ENCODE results near the gene ADGRD2. TPM values are rescaled to one million over a fixed set of nuclear protein-coding genes. Genes with fewer than 3 reads are reported as not detected.

ADGRD2 gene
- total RNA-seq, 4 donors from 2014 or later: 0.35 TPM; not detected in 3

DNA sequence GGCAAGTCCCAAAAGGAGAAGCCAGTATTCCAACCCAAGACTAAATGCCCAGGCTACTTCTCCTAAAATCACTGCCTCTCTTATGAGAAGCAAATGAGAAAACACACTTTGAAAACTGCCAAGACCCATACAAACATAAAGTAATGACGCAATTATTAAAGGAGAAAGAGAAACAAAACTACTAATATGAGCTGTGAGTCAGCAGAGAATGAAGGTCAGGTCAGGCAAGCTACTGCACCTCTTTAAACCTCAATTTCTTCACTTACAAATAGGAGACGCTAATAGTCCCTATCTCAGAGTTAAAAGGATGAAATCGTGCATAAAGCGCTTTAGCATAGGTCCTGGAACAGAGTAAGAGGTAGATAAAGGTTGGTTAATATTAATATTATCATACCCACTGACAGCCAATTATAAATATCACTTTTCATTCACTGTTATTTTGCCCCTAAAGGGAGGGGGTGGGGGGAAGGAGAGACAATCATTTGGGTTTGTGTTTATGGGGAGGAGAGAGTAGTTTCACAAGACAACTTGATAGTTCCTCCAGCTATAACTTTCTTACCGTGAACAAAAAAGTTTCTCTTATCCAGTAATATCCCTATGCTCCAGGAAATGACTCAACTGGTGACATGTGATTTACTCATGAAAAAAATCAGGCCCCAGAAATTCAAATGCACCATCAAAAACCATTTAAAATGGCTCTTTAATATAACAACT, 38.6 kb upstream of the ADGRD2 start:
- no peak for TF ChIP-seq POLR2A (IDR thresholded peaks at IDR 0.05)
- TF ChIP-seq, protein P1, sequence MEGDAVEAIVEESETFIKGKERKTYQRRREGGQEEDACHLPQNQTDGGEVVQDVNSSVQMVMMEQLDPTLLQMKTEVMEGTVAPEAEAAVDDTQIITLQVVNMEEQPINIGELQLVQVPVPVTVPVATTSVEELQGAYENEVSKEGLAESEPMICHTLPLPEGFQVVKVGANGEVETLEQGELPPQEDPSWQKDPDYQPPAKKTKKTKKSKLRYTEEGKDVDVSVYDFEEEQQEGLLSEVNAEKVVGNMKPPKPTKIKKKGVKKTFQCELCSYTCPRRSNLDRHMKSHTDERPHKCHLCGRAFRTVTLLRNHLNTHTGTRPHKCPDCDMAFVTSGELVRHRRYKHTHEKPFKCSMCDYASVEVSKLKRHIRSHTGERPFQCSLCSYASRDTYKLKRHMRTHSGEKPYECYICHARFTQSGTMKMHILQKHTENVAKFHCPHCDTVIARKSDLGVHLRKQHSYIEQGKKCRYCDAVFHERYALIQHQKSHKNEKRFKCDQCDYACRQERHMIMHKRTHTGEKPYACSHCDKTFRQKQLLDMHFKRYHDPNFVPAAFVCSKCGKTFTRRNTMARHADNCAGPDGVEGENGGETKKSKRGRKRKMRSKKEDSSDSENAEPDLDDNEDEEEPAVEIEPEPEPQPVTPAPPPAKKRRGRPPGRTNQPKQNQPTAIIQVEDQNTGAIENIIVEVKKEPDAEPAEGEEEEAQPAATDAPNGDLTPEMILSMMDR (IDR thresholded peaks at IDR 0.05): no peak
- no peak for DNase-seq
- Histone ChIP-seq H3K4me3 (no peak overlapping the region), H3K36me3 (peaks cover 0 to 77% (median 17%) of the 10 kb centered on the region in 3 donors), H3K4me1 (peaks cover 0 to 46% (median 9%) of the 10 kb centered on the region in 3 donors), H3K27me3 (no peaks in the 10 kb centered on the region), H3K9me3 (no peaks in the 10 kb centered on the region), H3K27ac (no peak overlapping the region)
- WGBS, 2 donors: 55 to 64% methylated on average over 5 of the region's 5 CpGs
- intact Hi-C loops (cut with DNase I): no loop called here

DNA sequence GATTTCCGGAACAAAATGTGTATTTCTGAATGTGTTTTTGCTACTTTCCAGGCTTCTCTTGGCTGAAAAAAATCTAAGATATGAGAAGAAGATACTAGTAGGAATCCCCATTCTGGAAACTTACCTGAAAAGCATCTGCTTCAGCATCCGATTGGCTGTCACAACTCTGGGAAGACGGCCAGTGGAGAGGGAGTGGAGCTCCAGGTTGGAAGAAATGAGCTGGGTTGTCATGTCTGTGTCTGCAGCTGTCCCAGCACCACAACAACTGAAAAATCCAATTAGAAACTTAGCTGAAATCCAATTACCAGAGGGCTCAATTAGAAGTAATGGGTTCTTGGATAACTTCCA, 38.0 kb upstream of the ADGRD2 start:
- intact Hi-C loops (cut with DNase I): no loop called here
- Histone ChIP-seq H3K27ac (no peak overlapping the region), H3K9me3 (no peaks in the 10 kb centered on the region), H3K36me3 (peaks cover 0 to 72% (median 17%) of the 10 kb centered on the region in 3 donors), H3K27me3 (no peaks in the 10 kb centered on the region), H3K4me3 (no peak overlapping the region), H3K4me1 (peaks cover 0 to 46% (median 9%) of the 10 kb centered on the region in 3 donors)
- 60 to 61% methylated on average over 3 of the region's 3 CpGs for WGBS, 2 donors
- TF ChIP-seq, protein P1 (IDR thresholded peaks at IDR 0.05): no peak
- TF ChIP-seq POLR2A (IDR thresholded peaks at IDR 0.05): no peak
- DNase-seq: no peak

DNA sequence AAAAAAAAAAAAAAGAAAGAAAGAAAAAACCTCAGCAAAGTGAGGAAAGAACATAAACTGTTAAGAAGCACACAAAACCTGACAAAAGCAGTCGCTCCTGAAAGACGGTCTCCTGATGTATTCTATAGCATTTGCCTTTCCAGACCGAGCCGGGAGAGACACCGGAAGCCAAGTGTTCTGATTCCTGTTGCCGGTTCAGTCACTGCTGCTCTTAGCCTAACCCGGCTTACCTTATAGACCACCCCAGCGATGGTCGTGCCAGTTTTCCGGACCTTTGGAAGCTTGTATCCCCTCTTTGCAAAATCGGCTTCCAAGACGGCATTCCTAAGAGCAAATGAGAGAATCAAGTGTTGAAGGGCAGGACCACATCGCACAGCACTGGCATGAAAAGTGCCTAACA, 35.6 kb upstream of the ADGRD2 start:
- Histone ChIP-seq H3K4me1 (peaks cover 0 to 40% (median 9%) of the 10 kb centered on the region in 3 donors), H3K36me3 (peaks cover 0 to 48% (median 17%) of the 10 kb centered on the region in 3 donors), H3K4me3 (peak overlapping the region; percentile 76 to 88 (median 82)), H3K27me3 (no peaks in the 10 kb centered on the region), H3K9me3 (no peaks in the 10 kb centered on the region), H3K27ac (peak overlapping the region; percentile 68 to 84 (median 81))
- whole genome bisulfite sequencing, 2 donors: 22% methylated on average over 10 to 13 of the region's 13 CpGs
- intact Hi-C loops (cut with DNase I): loop anchor here (5.0 kb wide), 1 partner anchor 123 kb away; no protein-coding TSS in a partner anchor
- TF ChIP-seq, protein P1 (IDR thresholded peaks at IDR 0.05): no peak
- no peak for TF ChIP-seq POLR2A (IDR thresholded peaks at IDR 0.05)
- DNase-seq: no peak

DNA sequence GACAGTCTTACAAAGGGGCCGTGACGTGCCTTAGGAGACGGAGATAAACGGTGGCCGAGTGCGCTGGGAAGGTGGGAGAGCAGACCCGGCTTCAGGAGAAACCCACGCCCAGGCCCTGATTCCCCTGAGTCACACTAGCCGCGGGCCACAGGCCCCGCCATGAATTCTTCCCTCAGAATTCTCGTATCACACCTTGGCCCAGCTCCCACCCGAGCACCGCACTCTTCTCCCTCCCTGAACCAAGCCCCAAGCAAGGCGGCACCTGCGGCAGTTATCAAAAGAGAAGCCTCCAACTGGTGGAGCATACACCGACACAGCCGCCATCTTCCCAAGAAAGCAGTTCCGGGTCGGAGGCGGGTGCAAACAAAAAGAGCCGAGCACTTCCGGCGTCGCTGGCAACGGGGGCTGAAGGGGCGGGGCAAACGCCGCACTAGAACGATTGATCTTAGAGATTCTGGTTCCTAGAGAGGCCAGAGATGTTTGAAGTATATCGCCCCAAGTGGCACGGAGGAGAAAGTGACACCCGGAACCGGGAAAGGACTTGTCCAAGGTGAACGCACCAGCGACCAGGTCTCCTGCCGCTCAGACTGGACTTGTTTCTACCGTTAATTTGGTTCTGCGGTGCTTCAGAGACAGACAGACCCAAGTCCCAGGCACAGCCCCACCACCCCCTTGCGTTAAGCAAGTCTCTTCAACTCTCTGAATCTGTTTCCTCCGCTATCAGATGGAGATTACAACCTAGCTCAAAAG, 35.0 kb upstream of the ADGRD2 start, which contains the start of gene PSMB7:
TSS of gene PSMB7 (minus strand) at position 341 of the 750 bp plus-strand sequence. CDS start at position 324, 17 bp downstream.
- no peaks in the 10 kb centered on the region for H3K9me3 ChIP-seq
- H3K36me3 ChIP-seq: peaks cover 0 to 41% (median 17%) of the 10 kb centered on the region in 3 donors
- 0 to 1% methylated on average over 22 to 25 of the region's 41 CpGs for WGBS, 2 donors
- intact Hi-C loops (cut with DNase I): loop anchor here (5.0 kb wide), 1 partner anchor 122 kb away; no protein-coding TSS in a partner anchor
- TF ChIP-seq, protein P1 (IDR thresholded peaks at IDR 0.05): peak; percentile 64 to 91 (median 82)
- TF ChIP-seq POLR2A (IDR thresholded peaks at IDR 0.05): peak in 1 of 4 donors; percentile 53
- H3K4me3 ChIP-seq: peak within 1 kb of the TSS; percentile 76 to 88 (median 82)
- no peaks in the 10 kb centered on the region for H3K27me3 ChIP-seq
- peak within 1 kb of the TSS; percentile 68 to 84 (median 81) for H3K27ac ChIP-seq
- peak; percentile 84 for DNase-seq
- H3K4me1 ChIP-seq: peaks cover 0 to 38% (median 9%) of the 10 kb centered on the region in 3 donors
